ENCODE results near the gene PDGFRB. TPM values are rescaled to one million over a fixed set of nuclear protein-coding genes. Genes with fewer than 3 reads are reported as not detected.

Gene PDGFRB
- polyA plus RNA-seq, 3 donors: 0.04 to 0.99 (median 0.20) TPM

DNA sequence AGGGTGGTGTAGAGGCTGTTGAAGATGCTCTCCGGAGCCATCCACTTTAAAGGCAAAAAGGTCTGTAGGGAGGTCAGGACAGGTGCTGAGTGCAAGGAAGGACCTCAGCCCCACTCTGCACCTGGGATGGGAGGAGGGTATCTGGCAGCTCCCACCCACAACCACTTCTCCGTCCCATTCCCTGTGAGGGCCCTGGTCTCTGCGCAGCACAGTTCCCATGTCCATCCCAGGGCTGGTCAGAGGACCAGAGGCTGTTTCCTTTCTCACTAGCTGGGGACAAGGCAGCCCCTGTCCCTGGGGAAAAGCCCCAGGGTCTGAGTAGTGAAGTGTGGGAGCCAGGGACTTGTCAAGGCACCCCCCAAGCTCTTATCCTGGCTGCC, 35.6 kb downstream of the PDGFRB start:
- intact Hi-C loops (cut with micrococcal nuclease): loop anchor here (5.0 kb wide), 1 partner anchor 33 kb away; the partner anchor contains the start of gene CSF1R (in 2 of the 2)
- Histone ChIP-seq H3K79me2 (ENCODE audit: insufficient read depth, low read length) (no peaks in the 10 kb centered on the region), H3K4me2 (replicated peaks; ENCODE audit: extremely low read depth, low read length, poor library complexity, severe bottlenecking) (no peak overlapping the region), H3K4me3 (replicated peaks in 1 of 3; ENCODE audit: low read depth in 2 of 3, low read length in 3 of 3) (no peak overlapping the region), H4K20me1 (ENCODE audit: insufficient read depth, low read length) (no peaks in the 10 kb centered on the region), H2AFZ (ENCODE audit: insufficient read depth, low read depth, low read length, poor library complexity, severe bottlenecking) (no peak overlapping the region), H3K27ac (ENCODE audit: low read depth in 1 of 2, low read length in 2 of 2) (no peak overlapping the region), H3K9ac (ENCODE audit: insufficient read depth, low read length, poor library complexity, severe bottlenecking) (no peak overlapping the region), H3K36me3 (replicated peaks in 1 of 2; ENCODE audit: control insufficient read depth in 1 of 2, insufficient read depth in 2 of 2, low read length in 2 of 2) (no peaks in the 10 kb centered on the region), H3K9me3 (replicated peaks in 1 of 2; ENCODE audit: control insufficient read depth in 1 of 2, insufficient read depth in 1 of 2, low read length in 2 of 2) (no peaks in the 10 kb centered on the region), H3K4me1 (ENCODE audit: control insufficient read depth in 1 of 2, insufficient read depth in 2 of 2, low read length in 2 of 2) (peaks cover 41 to 46% of the 10 kb centered on the region in 2 donors), H3K27me3 (ENCODE audit: control insufficient read depth in 2 of 2, insufficient read depth in 2 of 2, low read length in 2 of 2) (no peaks in the 10 kb centered on the region)
- TF ChIP-seq, protein P1, sequence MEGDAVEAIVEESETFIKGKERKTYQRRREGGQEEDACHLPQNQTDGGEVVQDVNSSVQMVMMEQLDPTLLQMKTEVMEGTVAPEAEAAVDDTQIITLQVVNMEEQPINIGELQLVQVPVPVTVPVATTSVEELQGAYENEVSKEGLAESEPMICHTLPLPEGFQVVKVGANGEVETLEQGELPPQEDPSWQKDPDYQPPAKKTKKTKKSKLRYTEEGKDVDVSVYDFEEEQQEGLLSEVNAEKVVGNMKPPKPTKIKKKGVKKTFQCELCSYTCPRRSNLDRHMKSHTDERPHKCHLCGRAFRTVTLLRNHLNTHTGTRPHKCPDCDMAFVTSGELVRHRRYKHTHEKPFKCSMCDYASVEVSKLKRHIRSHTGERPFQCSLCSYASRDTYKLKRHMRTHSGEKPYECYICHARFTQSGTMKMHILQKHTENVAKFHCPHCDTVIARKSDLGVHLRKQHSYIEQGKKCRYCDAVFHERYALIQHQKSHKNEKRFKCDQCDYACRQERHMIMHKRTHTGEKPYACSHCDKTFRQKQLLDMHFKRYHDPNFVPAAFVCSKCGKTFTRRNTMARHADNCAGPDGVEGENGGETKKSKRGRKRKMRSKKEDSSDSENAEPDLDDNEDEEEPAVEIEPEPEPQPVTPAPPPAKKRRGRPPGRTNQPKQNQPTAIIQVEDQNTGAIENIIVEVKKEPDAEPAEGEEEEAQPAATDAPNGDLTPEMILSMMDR (IDR thresholded peaks at IDR 0.05): no peak
- 100% methylated on average over 2 of the region's 3 CpGs for WGBS (ENCODE audit: insufficient coverage)
- Mint-ChIP-seq H3K9me3 (no peaks in the 10 kb centered on the region), H3K4me3 (no peak overlapping the region), H3K36me3 (no peaks in the 10 kb centered on the region), H3K4me1 (peaks cover 44% of the 10 kb centered on the region), H3K27ac (peak overlapping the region in 1 of 7 donors; percentile 32), H3K27me3 (ENCODE audit: low read depth in 3 of 3) (peaks cover 3 to 5% (median 4%) of the 10 kb centered on the region in 3 donors)
- no peak for DNase-seq

- H3K27me3 ChIP-seq (ENCODE audit: control insufficient read depth in 2 of 2, insufficient read depth in 2 of 2, low read length in 2 of 2): no peaks in the 10 kb centered on the region
- no peak overlapping the region for H3K4me2 ChIP-seq (replicated peaks; ENCODE audit: extremely low read depth, low read length, poor library complexity, severe bottlenecking)
- TF ChIP-seq, protein P1 (IDR thresholded peaks at IDR 0.05): no peak
- no peaks in the 10 kb centered on the region for H3K36me3 ChIP-seq (replicated peaks in 1 of 2; ENCODE audit: control insufficient read depth in 1 of 2, insufficient read depth in 2 of 2, low read length in 2 of 2)
- no peaks in the 10 kb centered on the region for H3K36me3 Mint-ChIP-seq
- H4K20me1 ChIP-seq (ENCODE audit: insufficient read depth, low read length): no peaks in the 10 kb centered on the region
- peaks cover 39% of the 10 kb centered on the region for H3K4me1 Mint-ChIP-seq
- WGBS (ENCODE audit: insufficient coverage): 44% methylated on average over 8 of the region's 10 CpGs
- peaks cover 37 to 41% of the 10 kb centered on the region in 2 donors for H3K4me1 ChIP-seq (ENCODE audit: control insufficient read depth in 1 of 2, insufficient read depth in 2 of 2, low read length in 2 of 2)
- no peak for DNase-seq
- peak overlapping the region in 2 of 7 donors; percentile 42 to 50 for H3K27ac Mint-ChIP-seq
- H2AFZ ChIP-seq (ENCODE audit: insufficient read depth, low read depth, low read length, poor library complexity, severe bottlenecking): no peak overlapping the region
- no peak overlapping the region for H3K27ac ChIP-seq (ENCODE audit: low read depth in 1 of 2, low read length in 2 of 2)
- H3K9ac ChIP-seq (ENCODE audit: insufficient read depth, low read length, poor library complexity, severe bottlenecking): no peak overlapping the region
- no peaks in the 10 kb centered on the region for H3K79me2 ChIP-seq (ENCODE audit: insufficient read depth, low read length)
- no peaks in the 10 kb centered on the region for H3K9me3 ChIP-seq (replicated peaks in 1 of 2; ENCODE audit: control insufficient read depth in 1 of 2, insufficient read depth in 1 of 2, low read length in 2 of 2)
- no peak overlapping the region for H3K4me3 Mint-ChIP-seq
- H3K27me3 Mint-ChIP-seq (ENCODE audit: low read depth in 3 of 3): peaks cover 3 to 7% (median 4%) of the 10 kb centered on the region in 3 donors
- no peak overlapping the region for H3K4me3 ChIP-seq (replicated peaks in 1 of 3; ENCODE audit: low read depth in 2 of 3, low read length in 3 of 3)
- intact Hi-C loops (cut with micrococcal nuclease): loop anchor here (5.0 kb wide), 1 partner anchor 32 kb away; the partner anchor contains the start of gene CSF1R (in 2 of the 2)
- H3K9me3 Mint-ChIP-seq: no peaks in the 10 kb centered on the region
Measured at GRCh38 chr5:150119421-150120061, 36.1 kb downstream of the PDGFRB start.
